ENCODE measurements around the gene APOL3.
"Not testable (repeated sequence)": the region's sequence is repeated elsewhere in the genome, so short reads cannot be mapped to it uniquely, and the experiment has no call there.

APOL3 gene

GRCh38 chr22:36160499-36160942, at the start of gene APOL3:
Gene APOL3, minus strand, starts transcription at chr22:36160755. Its CDS starts 11,700 bp downstream, at chr22:36149055.
- no peak for DNase-seq

- no peak for DNase-seq
Observed at GRCh38 chr22:36210224-36210623, 49.7 kb upstream of the APOL3 start.

GRCh38 chr22:36209488-36209908, 48.9 kb upstream of the APOL3 start:
- not testable (repeated sequence) for DNase-seq

GRCh38 chr22:36208914-36209313, 48.4 kb upstream of the APOL3 start:
- no peak for DNase-seq

GRCh38 chr22:36208162-36208765, 47.7 kb upstream of the APOL3 start:
- DNase-seq = no peak

GRCh38 chr22:36206255-36206654, 45.7 kb upstream of the APOL3 start:
- DNase-seq = no peak

- not testable (repeated sequence) for DNase-seq
Observed at GRCh38 chr22:36205573-36205972, 45.0 kb upstream of the APOL3 start.

GRCh38 chr22:36204632-36205015, 44.1 kb upstream of the APOL3 start:
- DNase-seq = no peak

GRCh38 chr22:36204001-36204631, 43.6 kb upstream of the APOL3 start:
- DNase-seq = no peak

- DNase-seq = not testable (repeated sequence)
Observed at GRCh38 chr22:36203441-36203840, 42.9 kb upstream of the APOL3 start.

GRCh38 chr22:36202906-36203305, 42.4 kb upstream of the APOL3 start:
- DNase-seq = peak; percentile 61

GRCh38 chr22:36201630-36202319, 41.2 kb upstream of the APOL3 start, which contains the start of gene APOL4:
Gene APOL4, minus strand, starts transcription at chr22:36201809. Its CDS starts 75 bp downstream, at chr22:36201734.
- DNase-seq = peak; percentile 46

- DNase-seq = not testable (repeated sequence)
Observed at GRCh38 chr22:36201025-36201424, 40.5 kb upstream of the APOL3 start.

- DNase-seq = no peak
Observed at GRCh38 chr22:36199001-36199551, 38.5 kb upstream of the APOL3 start.

- DNase-seq = no peak
Observed at GRCh38 chr22:36198536-36198935, 38.0 kb upstream of the APOL3 start.

GRCh38 chr22:36197514-36198146, 37.1 kb upstream of the APOL3 start:
- no peak for DNase-seq

GRCh38 chr22:36197065-36197440, 36.5 kb upstream of the APOL3 start:
- DNase-seq = no peak

- DNase-seq = no peak
Observed at GRCh38 chr22:36196254-36197064, 35.9 kb upstream of the APOL3 start.

GRCh38 chr22:36194971-36195370, 34.4 kb upstream of the APOL3 start:
- peak; percentile 27 for DNase-seq

GRCh38 chr22:36194385-36194784, 33.8 kb upstream of the APOL3 start:
- DNase-seq = no peak

GRCh38 chr22:36193577-36193976, 33.0 kb upstream of the APOL3 start:
- DNase-seq = no peak

GRCh38 chr22:36193171-36193570, 32.6 kb upstream of the APOL3 start:
- DNase-seq = no peak
